K562 (cell line): ENCODE data around the gene ENSA. TPM values are rescaled to one million over a fixed set of nuclear protein-coding genes. Genes with fewer than 3 reads are reported as not detected.
A peak's percentile ranks its signal among the peaks of the same experiment; 100 is the strongest.

ENCODE experiments used
- BRD9 ChIP-seq: fragments of 450-650 bp; IDR thresholded peaks from 2 replicates; pipeline ENCODE4 v1.6.1; 2018; ENCODE audit warnings: low read depth; ENCODE audit not compliant: partially characterized antibody
- CC2D1A ChIP-seq: fragments of 450-650 bp; IDR thresholded peaks from 2 replicates; pipeline ENCODE4 v1.6.1; 2017; ENCODE audit warnings: mild to moderate bottlenecking
- DNMT1 ChIP-seq: fragments of 450-650 bp; IDR thresholded peaks from 2 replicates; pipeline ENCODE4 v1.6.1; 2016; ENCODE audit warnings: antibody characterized with exemption, mild to moderate bottlenecking
- EHMT2 ChIP-seq: fragments of 450-650 bp; IDR thresholded peaks from 2 replicates; pipeline ENCODE4 v1.6.1; 2018; ENCODE audit warnings: antibody characterized with exemption
- ETV6 ChIP-seq, 3 experiments: fragments of 150-350 bp in 1 of 3; sonication (generic) in 1 of 3; formaldehyde crosslinking in 1 of 3; IDR thresholded peaks; 2 replicates each; pipeline versions ENCODE4 v1.6.1 to v1.8.0; 2014 to 2022; ENCODE audit warnings: borderline replicate concordance in 2 of 3, low read depth in 2 of 3, antibody characterized with exemption in 1 of 3, low read length in 1 of 3, mild to moderate bottlenecking in 1 of 3, missing genetic modification reagents in 1 of 3
- FOXA3 ChIP-seq, 2 experiments: fragments of 450-650 bp in 1 of 2; sonication (generic) in 1 of 2; formaldehyde crosslinking; IDR thresholded peaks in 1 of 2; conservative IDR thresholded peaks in 1 of 2; 2 replicates each; pipeline versions ENCODE4 v1.4.0 to v1.8.0; 2020 to 2022; ENCODE audit warnings: mild to moderate bottlenecking in 2 of 2, missing genetic modification reagents in 1 of 2
- FOXK2 ChIP-seq, 2 experiments: fragments of 450-650 bp; IDR thresholded peaks in 1 of 2; conservative IDR thresholded peaks in 1 of 2; 2 replicates each; pipeline ENCODE4 v1.6.1; 2016; ENCODE audit warnings: low read depth in 2 of 2, mild to moderate bottlenecking in 1 of 2
- HMG20A ChIP-seq: fragments of 450-650 bp; formaldehyde crosslinking; conservative IDR thresholded peaks from 2 replicates; pipeline ENCODE4 v1.4.0; 2020; ENCODE audit warnings: mild to moderate bottlenecking, mixed read lengths
- MTA1 ChIP-seq: fragments of 450-650 bp; IDR thresholded peaks from 2 replicates; pipeline ENCODE4 v1.6.1; 2017; ENCODE audit warnings: borderline replicate concordance
- NR1H2 ChIP-seq: sonication (generic); formaldehyde crosslinking; IDR thresholded peaks from 2 replicates; pipeline ENCODE4 v1.4.0; 2020; ENCODE audit warnings: mild to moderate bottlenecking, missing genetic modification reagents
- PML ChIP-seq: IDR thresholded peaks from 2 replicates; pipeline ENCODE4 v1.6.1; 2012; ENCODE audit warnings: low read length, inconsistent platforms
- POLR3A ChIP-seq: IDR thresholded peaks from 2 replicates; pipeline ENCODE4 v1.6.1; 2011; ENCODE audit warnings: borderline replicate concordance, mild to moderate bottlenecking, moderate library complexity; ENCODE audit not compliant: insufficient read length, insufficient read depth; ENCODE audit errors: extremely low read depth
- PYGO2 ChIP-seq: fragments of 450-650 bp; IDR thresholded peaks from 2 replicates; pipeline ENCODE4 v1.6.1; 2016; ENCODE audit warnings: mild to moderate bottlenecking, missing genetic modification characterization, moderate library complexity, missing compliant biosample characterization
- RFX7 ChIP-seq: fragments of 250-450 bp; sonication (Bioruptor Pico); IDR thresholded peaks from 2 replicates; pipeline ENCODE4 v1.5.1; 2021; ENCODE audit warnings: mild to moderate bottlenecking
- SMARCB1 ChIP-seq: IDR thresholded peaks from 2 replicates; pipeline ENCODE4 v1.6.1; 2011; ENCODE audit warnings: improper control_type of control experiment, low read depth; ENCODE audit not compliant: insufficient read length
- TSC22D4 ChIP-seq: fragments of 450-650 bp; IDR thresholded peaks from 2 replicates; pipeline ENCODE4 v1.6.1; 2016; ENCODE audit warnings: missing genetic modification characterization, missing biosample characterization, control low read depth
- ZBTB7A ChIP-seq: IDR thresholded peaks from 2 replicates; pipeline ENCODE4 v1.6.1; 2011; ENCODE audit warnings: low read depth, mild to moderate bottlenecking, low read length, moderate library complexity, borderline replicate concordance; ENCODE audit not compliant: control insufficient read depth
- ZC3H8 ChIP-seq: fragments of 450-650 bp; IDR thresholded peaks from 2 replicates; pipeline ENCODE4 v1.6.1; 2017
- ZNF589 ChIP-seq: fragments of 200-800 bp; sonication (Bioruptor generic); IDR thresholded peaks from 2 replicates; pipeline ENCODE4 v1.6.1; 2016; ENCODE audit warnings: low read depth, missing genetic modification characterization, missing compliant biosample characterization
- polyA plus RNA-seq, 8 experiments: library from polyadenylated mRNA; depleted of rRNA in 4 of 8; stranded (reverse) in 5 of 8; unstranded in 3 of 8; fragments of >200 nt; fragmentation: Nextera tagmentation in 2 of 8; fragmentation: Illumina TruSeq in 1 of 8; extraction: Ambion mirVana in 2 of 8; extraction: Trizol in 1 of 8; gene quantifications; 2 replicates each; pipeline versions ENCODE4 v1.2.1 to v1.2.3, GENCODE V29; 2011 to 2014; ENCODE audit warnings: inconsistent platforms in 1 of 8, missing spikeins in 1 of 8
- total RNA-seq, 7 experiments: library from RNA; depleted of rRNA in 6 of 7; stranded (reverse); fragments of >200 nt in 6 of 7; fragmentation: Illumina TruSeq in 2 of 7; extraction: Trizol in 2 of 7; gene quantifications; 2 replicates each; pipeline versions ENCODE4 v1.2.1 to v1.2.3, GENCODE V29; 2011 to 2021; ENCODE audit warnings: low replicate concordance in 1 of 7
- TF ChIP-seq, protein P1 (sequence below): fragments of 250-450 bp; sonication (Bioruptor Pico); IDR thresholded peaks from 2 replicates; pipeline ENCODE4 v1.5.0; 2020; ENCODE audit warnings: mild to moderate bottlenecking, borderline replicate concordance
- TF ChIP-seq, protein P2 (sequence below): fragments of 450-650 bp; formaldehyde crosslinking; IDR thresholded peaks from 2 replicates; pipeline ENCODE4 v1.4.0; 2022; ENCODE audit warnings: missing genetic modification characterization
- TF ChIP-seq, protein P3 (sequence below): fragments of 250-450 bp; sonication (Bioruptor Pico); IDR thresholded peaks from 2 replicates; pipeline ENCODE4 v1.6.1; 2021; ENCODE audit warnings: mild to moderate bottlenecking
- TF ChIP-seq, protein P4 (sequence below), 2 experiments: IDR thresholded peaks in 1 of 2; conservative IDR thresholded peaks in 1 of 2; 2 replicates each; pipeline ENCODE4 v1.6.1; 2016; ENCODE audit warnings: low read depth in 2 of 2, mild to moderate bottlenecking in 1 of 2, missing compliant biosample characterization in 1 of 2, missing genetic modification characterization in 1 of 2, moderate library complexity in 1 of 2

Gene ENSA
- total and polyA plus RNA-seq, 9 of the 15 experiments (the other 6 are each of a cell fraction or from before 2014, with no cell fraction given), result 68.1 to 605 (median 188) TPM

DNA sequence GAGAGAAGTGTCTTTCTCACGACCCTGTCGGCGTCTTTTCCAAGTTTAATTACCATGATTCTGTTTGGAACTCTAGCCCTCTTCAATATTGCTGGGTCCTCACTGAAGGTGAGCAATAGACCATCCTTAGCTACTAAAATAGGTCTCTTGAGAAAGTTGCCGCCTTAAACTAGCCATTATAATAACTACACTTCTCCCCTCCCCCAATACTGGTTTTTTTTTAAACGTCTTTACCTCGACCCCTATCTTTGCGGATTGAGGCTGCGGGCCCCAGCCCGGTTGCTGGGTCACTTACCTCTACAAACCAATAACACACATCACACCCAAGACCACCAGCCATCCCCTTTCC lies 672 bp downstream of the ENSA start (continued):
- TF ChIP-seq EHMT2 (peak; percentile 75; the same call in 1 of the 2 replicates), CC2D1A (no peak), ZC3H8 (no peak), ETV6 (IDR thresholded peaks at IDR 0.05; ENCODE audit: borderline replicate concordance in 1 of 2, low read depth in 2 of 2, low read length in 1 of 2) (no peak), ETV6 (CRISPR knock-in tag; IDR thresholded peaks at IDR 0.05; ENCODE audit: borderline replicate concordance) (no peak), ZNF589 (CRISPR knock-in tag) (no peak), RFX7 (CRISPR knock-in tag) (no peak), NR1H2 (no peak), SMARCB1 (no peak), BRD9 (peak; percentile 19), HMG20A (CRISPR knock-in tag) (no peak), TSC22D4 (tag) (no peak), FOXA3 (CRISPR knock-in tag; conservative IDR thresholded peaks at IDR 0.05 in 1 of 2, IDR thresholded peaks at IDR 0.05 in 1 of 2) (no peak), ZBTB7A (peak; percentile 79; the same call in 1 of the 2 replicates), PML (no peak), PYGO2 (tag) (no peak), POLR3A (no peak), FOXK2 (conservative IDR thresholded peaks at IDR 0.05 in 1 of 2, IDR thresholded peaks at IDR 0.05 in 1 of 2; ENCODE audit: low read depth in 2 of 2) (0 out of 4 replicates have a peak, but pooled peaks of 1 of the 2 experiments have one; percentile 29), MTA1 (0 out of 2 replicates have a peak, but pooled peaks have one; percentile 50), DNMT1 (0 out of 2 replicates have a peak, but pooled peaks have one; percentile 54)
- TF ChIP-seq, protein P1, sequence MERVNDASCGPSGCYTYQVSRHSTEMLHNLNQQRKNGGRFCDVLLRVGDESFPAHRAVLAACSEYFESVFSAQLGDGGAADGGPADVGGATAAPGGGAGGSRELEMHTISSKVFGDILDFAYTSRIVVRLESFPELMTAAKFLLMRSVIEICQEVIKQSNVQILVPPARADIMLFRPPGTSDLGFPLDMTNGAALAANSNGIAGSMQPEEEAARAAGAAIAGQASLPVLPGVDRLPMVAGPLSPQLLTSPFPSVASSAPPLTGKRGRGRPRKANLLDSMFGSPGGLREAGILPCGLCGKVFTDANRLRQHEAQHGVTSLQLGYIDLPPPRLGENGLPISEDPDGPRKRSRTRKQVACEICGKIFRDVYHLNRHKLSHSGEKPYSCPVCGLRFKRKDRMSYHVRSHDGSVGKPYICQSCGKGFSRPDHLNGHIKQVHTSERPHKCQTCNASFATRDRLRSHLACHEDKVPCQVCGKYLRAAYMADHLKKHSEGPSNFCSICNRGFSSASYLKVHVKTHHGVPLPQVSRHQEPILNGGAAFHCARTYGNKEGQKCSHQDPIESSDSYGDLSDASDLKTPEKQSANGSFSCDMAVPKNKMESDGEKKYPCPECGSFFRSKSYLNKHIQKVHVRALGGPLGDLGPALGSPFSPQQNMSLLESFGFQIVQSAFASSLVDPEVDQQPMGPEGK (CRISPR knock-in tag), result no peak
- TF ChIP-seq, protein P2, sequence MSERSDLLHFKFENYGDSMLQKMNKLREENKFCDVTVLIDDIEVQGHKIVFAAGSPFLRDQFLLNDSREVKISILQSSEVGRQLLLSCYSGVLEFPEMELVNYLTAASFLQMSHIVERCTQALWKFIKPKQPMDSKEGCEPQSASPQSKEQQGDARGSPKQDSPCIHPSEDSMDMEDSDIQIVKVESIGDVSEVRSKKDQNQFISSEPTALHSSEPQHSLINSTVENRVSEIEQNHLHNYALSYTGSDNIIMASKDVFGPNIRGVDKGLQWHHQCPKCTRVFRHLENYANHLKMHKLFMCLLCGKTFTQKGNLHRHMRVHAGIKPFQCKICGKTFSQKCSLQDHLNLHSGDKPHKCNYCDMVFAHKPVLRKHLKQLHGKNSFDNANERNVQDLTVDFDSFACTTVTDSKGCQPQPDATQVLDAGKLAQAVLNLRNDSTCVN, result no peak
- TF ChIP-seq, protein P3, sequence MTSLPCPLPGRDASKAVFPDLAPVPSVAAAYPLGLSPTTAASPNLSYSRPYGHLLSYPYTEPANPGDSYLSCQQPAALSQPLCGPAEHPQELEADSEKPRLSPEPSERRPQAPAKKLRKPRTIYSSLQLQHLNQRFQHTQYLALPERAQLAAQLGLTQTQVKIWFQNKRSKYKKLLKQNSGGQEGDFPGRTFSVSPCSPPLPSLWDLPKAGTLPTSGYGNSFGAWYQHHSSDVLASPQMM (CRISPR knock-in tag), result no peak
- TF ChIP-seq, protein P4, sequence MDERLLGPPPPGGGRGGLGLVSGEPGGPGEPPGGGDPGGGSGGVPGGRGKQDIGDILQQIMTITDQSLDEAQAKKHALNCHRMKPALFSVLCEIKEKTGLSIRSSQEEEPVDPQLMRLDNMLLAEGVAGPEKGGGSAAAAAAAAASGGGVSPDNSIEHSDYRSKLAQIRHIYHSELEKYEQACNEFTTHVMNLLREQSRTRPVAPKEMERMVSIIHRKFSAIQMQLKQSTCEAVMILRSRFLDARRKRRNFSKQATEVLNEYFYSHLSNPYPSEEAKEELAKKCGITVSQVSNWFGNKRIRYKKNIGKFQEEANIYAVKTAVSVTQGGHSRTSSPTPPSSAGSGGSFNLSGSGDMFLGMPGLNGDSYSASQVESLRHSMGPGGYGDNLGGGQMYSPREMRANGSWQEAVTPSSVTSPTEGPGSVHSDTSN (CRISPR knock-in tag; IDR thresholded peaks at IDR 0.05; ENCODE audit: low read depth), result no peak
- TF ChIP-seq, protein P4 (tag; conservative IDR thresholded peaks at IDR 0.05; ENCODE audit: low read depth), result no peak
